Measurements from ENCODE around the gene WDR33.

The WDR33 gene

GRCh38 chr2:127690696-127691095 lies 120.3 kb downstream of the WDR33 start:
- DNase-seq: no peak

GRCh38 chr2:127688405-127688804 lies 122.6 kb downstream of the WDR33 start:
- no peak for DNase-seq

GRCh38 chr2:127685410-127686080 lies 125.4 kb downstream of the WDR33 start:
- DNase-seq: no peak

GRCh38 chr2:127683757-127684156 lies 127.2 kb downstream of the WDR33 start:
- DNase-seq: no peak

GRCh38 chr2:127683056-127683455 lies 127.9 kb downstream of the WDR33 start:
- DNase-seq: no peak

GRCh38 chr2:127681976-127682857 lies 128.8 kb downstream of the WDR33 start:
- DNase-seq: no peak

GRCh38 chr2:127681288-127681804 lies 129.6 kb downstream of the WDR33 start:
- DNase-seq: no peak

GRCh38 chr2:127680706-127681287 lies 130.2 kb downstream of the WDR33 start:
- DNase-seq: no peak

GRCh38 chr2:127679680-127680361 lies 131.2 kb downstream of the WDR33 start:
- DNase-seq: no peak

GRCh38 chr2:127678991-127679390 lies 132.0 kb downstream of the WDR33 start:
- no peak for DNase-seq

GRCh38 chr2:127678531-127678930 lies 132.4 kb downstream of the WDR33 start:
- no peak for DNase-seq

GRCh38 chr2:127676906-127677305 lies 134.1 kb downstream of the WDR33 start:
- DNase-seq: peak in 1 of 2 experiments; percentile 13

GRCh38 chr2:127675331-127676261 lies 135.4 kb downstream of the WDR33 start, which contains the start of gene LIMS2:
Gene LIMS2, minus strand, starts transcription at chr2:127675530. Its CDS starts 506 bp downstream, at chr2:127675024.
- DNase-seq: peak in 1 of 2 experiments; percentile 23

- peak in 1 of 2 experiments; percentile 21 for DNase-seq
These were observed 136.4 kb downstream of the WDR33 start for GRCh38 chr2:127674241-127675209.

GRCh38 chr2:127673291-127674069 lies 137.5 kb downstream of the WDR33 start:
- no peak for DNase-seq

- no peak for DNase-seq
These were observed 138.4 kb downstream of the WDR33 start for GRCh38 chr2:127672341-127673224.

GRCh38 chr2:127671557-127672302 lies 139.2 kb downstream of the WDR33 start:
- no peak for DNase-seq

GRCh38 chr2:127670957-127671290 lies 140.0 kb downstream of the WDR33 start:
- DNase-seq: no peak

Data from NCI-H524 (cell line).